DMS153 treated with DMSO at 0.1 percent for 48 hours (cell line): ENCODE data around the gene FTH1.

Experiments
- DNase-seq: peaks from one replicate; lab custom pipeline; 2025; ENCODE audit not compliant: unreplicated experiment; lab: John Stamatoyannopoulos, UW

FTH1 gene

DNA sequence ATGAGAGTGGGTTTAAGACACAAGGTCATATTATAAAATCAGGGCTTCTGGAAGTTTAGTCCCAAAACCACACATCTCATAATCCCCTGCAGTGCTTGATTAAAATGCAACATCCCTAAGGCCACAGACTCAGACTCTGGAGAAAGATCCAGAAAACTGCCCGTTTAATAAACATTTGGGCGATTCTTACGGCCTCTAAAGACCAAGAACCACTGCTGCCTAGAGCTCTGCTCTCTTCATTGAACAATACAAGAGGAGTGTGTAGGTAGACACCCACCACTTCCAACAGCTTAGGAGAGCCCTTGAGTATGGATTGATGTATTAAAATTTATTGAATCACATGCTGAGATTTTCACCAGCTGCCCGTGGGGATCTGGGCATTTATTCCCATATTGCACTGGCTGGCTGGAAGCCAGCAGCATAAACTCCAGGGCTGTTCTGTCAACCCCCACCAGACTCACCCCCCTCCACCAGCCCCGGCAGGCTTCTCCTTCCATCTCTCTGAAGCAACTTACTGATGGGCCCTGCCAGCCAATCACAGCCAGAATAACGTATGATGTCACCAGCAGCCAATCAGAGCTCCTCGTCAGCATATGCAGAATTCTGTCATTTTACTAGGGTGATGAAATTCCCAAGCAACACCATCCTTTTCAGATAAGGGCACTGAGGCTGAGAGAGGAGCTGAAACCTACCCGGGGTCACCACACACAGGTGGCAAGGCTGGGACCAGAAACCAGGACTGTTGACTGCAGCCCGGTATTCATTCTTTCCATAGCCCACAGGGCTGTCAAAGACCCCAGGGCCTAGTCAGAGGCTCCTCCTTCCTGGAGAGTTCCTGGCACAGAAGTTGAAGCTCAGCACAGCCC is 18.0 kb downstream of the FTH1 start:
- DNase-seq = peak; percentile 36

DNA sequence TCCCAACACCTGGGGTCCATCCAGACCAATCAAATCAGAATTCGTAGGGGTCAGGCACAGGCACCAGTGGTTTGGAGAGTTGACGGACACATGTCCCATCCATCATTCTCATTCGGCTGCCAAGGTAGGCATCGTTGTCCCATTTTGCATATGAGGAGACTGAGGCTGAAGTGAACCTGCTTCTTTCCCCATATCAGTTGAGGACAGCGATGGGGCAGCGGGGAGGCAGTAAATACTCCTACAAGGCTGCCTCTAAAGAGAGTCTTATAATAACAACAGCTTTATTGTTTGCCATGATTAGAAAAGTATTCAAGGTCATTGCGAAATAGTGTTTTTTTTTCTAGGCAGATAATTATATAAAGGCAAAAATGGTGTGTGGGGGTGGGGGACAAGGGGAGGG is 18.9 kb downstream of the FTH1 start:
- DNase-seq = no peak

DNA sequence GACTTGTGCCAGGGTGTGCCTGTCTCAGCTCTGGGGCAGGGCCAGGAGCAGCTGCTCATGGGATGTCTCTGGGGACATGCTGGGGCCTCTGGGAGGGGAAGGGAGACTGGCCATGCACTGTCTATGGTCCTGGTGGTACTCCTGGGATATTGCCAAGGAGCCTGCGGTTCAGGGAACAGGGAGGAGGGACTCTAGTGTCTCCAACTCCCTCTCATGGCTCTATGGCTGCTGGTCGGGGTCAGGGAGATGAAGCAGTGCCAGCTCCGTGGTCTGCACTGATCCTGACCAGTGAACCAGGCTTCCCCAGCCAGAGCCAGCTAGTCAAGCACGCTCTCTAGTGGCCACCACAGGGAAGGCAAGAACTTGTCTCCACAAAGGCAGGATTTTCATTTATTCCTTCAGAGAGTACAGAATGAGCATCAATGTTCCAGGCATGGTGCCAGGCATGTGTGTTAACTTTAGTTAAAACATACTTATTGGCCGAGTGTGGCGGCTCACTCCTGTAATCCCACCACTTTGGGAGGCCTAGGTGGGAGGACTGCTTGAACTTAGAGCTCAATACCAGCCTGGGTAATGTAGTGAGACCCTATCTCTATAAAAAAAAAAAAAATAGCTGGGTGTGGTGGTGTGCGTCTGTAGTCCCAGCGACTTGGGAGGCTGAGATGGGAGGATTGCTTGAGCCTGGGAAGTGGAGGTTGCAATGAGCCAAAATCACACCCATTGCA is 19.8 kb downstream of the FTH1 start:
- DNase-seq = peak; percentile 76

DNA sequence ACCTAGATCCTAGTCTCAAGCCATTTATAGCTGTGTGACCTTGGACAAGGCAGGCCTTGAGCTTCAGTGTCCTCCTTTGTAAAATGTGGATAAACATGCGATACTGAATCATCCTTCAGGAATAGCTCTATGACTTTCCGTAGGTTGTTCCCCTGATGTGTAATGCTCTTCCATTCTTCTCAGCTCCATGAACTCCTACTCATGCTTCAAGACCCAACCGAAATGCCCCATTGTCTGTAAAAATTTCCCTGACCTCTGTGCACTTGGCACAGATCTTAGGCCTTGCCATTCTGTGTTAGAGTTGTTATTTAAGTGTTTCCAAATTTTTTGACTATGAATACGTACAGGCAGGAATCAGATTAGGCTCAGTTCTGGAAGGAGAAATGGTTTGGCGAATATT is 20.5 kb downstream of the FTH1 start:
- no peak for DNase-seq

DNA sequence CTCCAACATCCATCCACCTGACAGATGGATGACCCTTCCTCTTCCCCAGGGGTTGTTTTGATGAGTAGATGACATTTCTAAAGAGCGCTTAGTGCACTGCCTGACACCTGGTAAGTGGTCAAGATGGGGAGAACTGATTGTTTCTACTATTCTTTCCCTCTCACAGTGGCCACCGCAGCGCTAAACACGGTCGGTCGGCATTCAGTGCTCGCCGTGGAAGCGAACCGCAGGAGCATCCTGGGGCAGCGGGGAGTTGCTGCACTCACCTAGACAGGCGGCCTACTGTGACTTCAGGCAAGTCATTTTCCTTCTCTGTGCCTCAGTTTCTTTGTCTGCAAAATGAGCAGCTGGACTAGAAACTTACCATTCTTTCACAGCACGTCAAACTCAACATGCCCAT is 22.2 kb downstream of the FTH1 start:
- no peak for DNase-seq

DNA sequence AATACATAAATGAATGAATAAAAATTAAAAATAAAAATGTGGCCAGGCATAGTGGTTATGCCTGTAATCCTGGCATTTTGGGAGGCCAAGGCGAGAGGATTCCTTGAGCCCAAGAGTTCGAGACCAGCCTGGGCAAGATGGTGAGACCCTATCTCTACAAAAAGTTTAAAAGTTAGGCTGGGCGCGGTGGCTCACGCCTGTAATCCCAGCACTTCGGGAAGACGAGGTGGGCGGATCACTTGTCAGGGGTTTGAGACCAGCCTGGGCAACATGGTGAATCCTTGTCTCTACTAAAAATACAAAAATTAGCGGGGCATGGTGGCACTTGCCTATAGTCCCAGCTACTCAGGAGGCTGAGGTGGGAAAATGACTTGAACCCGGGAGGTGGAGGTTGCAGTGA is 27.0 kb downstream of the FTH1 start:
- no peak for DNase-seq

DNA sequence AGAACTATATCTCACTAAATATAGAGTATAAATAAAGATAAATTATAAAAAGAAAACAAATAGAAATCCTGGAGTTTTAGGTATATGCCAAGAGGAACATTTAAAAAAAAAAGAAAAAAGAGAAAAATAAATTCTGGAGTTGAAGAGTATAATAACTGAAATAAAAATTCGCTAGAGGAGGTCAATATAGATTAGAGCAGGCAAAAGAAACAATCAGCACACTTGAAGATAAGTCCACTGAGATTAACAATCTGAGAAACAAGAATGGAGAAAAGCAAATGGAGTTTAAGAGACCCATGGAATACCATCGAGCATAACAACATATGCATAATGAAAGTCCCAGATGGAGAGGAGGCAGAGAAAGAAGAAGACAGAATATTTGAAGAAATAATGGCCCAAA is 31.6 kb downstream of the FTH1 start:
- no peak for DNase-seq

DNA sequence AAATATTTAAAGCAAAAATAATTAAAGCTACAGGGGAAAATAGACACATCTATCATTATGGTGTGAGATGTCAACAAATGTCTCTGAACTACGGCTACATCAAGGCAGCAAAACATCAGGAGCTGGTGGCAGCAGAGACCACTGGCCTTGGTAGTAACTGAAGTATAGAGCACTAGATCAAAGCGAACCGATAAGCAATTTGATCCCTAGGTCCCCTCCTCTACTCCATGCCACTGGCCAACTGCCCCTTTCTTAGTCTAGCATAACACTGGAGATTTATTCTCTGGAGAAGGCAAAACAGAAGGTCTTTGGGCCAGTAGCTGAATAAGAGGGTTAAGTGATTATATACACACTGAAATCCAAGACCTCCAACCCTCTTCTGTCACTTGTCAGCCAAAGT is 36.5 kb downstream of the FTH1 start:
- no peak for DNase-seq

DNA sequence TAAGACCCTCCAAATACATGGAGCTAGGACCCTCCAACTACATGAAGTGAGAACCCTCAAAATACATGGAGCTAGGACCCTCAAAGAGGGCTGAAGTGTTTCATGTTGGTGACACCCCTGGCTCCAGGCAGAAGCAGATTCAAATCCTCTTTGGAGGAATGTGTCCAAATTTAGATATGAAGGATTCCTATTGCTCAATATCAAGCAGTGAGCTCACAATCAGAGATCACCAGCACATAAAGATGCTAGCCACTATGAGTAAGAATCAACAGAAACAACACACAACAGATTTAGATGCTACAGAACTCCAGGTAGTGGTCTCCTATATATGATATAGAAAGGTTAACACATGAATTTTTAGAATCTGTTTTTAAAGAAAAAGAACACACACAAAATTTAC is 38.8 kb downstream of the FTH1 start:
- no peak for DNase-seq

DNA sequence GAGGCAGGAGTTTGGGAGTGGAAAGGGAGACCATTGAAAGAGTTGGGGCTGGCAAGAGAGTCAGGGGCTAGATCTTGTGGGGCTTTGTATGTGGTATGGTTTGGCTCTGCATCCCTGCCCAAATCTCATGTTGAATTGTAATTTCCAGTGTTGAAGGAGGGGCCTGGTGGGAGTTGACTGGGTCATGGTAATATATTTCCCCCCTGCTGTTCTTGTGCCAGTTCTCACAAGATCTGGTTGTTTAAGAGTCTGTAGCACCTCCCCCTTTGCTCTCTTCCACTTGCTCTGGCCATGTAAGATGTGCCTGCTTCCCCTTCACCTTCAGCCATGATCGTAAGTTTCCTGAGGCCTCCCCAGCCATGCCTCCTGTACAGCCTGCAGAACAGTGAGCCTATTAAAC is 39.9 kb downstream of the FTH1 start:
- no peak for DNase-seq

DNA sequence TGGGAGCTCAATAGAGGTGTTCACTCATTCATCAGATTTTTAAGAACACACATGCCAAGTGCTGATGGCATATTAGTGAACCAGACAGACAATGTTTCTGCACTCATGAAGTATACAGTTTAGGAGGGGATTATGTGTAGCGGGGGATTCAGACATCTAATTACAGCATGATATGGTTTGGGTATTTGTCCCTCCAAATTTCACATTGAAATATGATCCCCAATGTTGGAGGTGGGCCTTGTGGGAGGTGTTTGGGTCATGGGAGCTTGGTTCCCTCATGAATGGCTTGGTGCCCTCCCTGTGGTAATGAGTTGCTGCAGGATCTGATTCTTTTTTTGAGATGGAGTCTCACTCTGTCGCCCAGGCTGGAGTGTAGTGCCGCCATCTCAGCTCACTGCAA is 41.2 kb downstream of the FTH1 start:
- DNase-seq = no peak

DNA sequence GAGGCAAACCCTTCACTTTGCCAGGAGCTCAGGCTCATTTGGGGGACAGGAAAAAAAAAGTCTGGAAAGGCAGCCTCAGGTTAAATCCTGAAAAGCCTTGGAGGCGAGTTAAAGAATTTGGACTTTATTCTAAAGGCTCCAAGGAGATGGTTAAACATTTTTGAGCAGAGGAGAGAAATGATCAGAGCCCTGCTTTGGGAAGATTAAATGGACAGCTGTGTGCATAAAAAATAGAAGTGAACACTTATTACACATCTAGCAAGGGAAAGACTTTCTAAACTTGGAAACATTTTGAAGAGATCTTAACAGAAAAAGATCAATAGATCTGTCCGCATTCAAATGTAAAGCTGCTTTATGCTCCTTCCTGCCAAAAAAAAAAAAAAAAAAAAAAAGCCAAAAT is 41.7 kb downstream of the FTH1 start:
- DNase-seq = no peak

DNA sequence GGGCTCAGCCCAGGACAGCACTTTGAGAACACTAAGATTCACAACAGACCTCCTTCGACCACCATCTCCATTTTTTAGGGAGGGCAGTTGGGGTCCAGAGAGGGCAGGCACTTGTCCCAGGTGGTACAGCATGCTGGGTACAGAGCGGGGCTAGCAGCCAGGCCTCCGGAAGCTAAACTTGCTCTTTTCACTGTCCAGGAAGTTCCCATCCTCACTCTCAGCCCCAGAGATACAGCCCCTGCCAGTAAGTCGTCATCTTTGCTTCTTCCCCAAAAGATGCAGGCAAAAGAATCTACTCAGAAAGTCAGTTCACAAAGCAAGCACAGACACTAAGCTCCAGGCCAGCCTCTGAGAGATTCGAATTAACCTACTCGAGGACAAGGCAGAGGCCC is 43.4 kb downstream of the FTH1 start:
- no peak for DNase-seq

DNA sequence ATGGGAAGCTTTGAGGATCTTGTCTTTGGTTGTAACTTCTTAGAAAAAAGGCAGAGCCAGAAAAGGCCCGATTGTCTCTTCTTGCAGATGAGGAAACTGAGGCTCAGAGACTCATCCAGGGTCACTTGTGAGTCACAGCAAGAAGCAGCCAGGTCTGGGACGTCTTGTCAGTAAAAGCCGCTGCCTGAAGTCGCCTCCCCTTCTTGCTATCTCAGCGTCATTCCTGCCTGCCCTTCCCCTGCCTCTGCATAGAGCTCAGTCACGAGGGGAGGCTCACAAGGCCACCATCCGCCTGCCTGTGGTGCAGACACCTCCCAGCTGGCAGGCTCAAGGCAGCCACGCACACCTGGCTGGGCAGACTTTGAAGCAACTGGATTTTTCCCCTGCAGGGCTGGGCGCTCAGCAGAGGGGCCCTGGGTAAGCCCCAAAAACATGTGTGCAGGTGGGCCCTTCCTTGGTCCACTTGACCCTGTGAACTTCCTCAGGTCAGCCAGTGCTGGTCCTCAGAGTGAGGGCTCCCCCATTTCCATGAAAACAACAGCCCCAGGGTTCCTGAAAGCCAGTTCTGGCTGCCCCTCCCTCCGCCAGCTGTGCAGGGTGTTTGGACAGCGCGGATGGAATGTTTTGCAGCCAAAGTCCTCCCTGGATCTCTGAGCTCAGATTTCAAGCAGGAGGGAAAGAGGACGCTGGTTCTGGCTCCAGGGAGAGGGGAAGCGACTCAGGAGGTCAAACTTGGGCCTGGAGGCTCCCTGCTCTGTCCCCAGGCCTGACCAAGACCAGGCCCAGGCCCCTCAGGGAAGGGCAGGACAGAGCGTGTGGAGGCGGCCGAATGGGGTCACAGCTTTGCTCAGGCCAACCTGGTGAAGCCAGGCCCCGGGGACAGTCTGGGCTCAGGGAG is 44.0 kb downstream of the FTH1 start:
- no peak for DNase-seq

DNA sequence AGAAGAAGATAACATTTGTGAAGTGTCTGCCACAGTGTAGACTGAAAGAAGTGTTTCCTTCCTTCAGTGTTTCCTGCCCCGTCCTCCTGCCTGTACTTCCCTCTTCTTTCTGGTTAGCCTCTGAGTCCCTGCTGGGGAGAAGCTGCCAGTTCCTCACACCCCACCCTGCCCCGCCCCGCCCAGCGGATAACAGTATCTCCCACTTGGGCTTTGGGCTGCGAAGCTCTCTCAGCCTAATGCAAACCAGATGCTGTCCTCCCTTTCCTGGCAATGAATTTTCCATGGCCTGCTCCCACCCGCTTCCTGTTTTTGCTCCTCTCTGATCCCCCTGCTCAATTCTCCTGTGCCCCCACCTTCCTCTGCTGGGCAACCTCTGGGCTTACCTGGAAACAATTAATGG is 44.9 kb downstream of the FTH1 start:
- no peak for DNase-seq

DNA sequence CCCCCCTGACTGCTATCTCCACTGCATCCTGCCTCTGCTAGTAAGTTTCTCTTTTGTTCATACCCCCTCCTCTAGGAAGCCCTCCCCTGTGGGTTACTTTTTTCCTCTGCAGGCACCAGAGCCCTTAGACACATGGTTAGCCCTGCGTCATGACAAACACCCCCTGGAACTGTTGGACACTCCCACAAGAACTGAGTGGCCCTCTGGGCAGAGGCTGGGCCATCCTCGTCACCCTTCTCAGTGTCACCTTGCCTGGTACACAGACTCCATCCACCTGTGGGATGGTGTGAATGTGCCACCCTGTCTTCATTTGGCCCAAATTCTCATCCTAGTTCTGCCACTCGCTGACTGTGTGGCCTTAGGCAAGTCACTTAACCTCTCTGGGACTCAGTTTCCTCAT is 46.0 kb downstream of the FTH1 start:
- no peak for DNase-seq

DNA sequence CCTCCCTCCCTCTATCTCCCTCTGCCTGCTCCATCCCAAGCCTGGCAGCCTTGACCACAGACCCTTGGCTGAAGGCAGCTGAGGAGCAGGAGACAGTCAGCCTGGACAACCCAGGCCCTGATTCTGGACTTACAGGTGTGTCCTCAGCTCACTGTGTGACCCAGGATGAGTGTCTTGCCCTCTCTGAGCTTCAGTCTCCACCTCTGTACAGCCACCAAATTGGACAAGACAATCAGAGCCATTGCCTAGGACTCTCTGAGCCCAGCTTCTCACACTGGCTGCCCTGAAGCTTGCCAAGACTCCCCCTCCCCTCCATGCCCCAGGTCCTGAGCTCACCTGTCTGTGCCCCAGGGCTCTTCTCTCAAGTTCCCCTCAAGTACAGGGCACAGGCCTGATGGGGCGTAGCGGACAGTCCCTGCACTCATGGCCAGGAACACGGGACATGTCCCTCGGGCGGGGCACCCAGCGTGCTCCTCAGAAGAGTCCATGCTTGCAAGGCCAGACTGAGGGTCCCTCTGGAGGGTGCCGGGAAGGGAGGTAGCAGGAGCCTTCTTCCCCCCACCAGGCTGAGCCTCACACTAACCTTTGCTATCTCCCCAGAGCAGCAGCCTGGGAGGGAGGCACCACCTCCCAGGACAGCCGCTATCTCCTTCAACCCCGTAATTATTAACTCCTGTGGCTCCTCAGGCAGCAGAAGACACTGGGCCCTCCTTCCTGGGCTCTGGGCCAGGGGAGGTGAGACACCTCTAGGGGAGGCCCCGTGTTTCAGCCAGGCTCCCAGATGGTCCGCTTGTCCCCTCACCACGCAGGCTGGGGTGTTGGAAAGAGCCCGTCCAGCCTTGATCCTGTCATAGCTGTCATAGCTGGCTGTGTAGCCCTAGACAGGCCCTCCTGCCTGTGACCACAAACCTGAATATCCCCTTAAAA is 47.5 kb downstream of the FTH1 start:
- no peak for DNase-seq

DNA sequence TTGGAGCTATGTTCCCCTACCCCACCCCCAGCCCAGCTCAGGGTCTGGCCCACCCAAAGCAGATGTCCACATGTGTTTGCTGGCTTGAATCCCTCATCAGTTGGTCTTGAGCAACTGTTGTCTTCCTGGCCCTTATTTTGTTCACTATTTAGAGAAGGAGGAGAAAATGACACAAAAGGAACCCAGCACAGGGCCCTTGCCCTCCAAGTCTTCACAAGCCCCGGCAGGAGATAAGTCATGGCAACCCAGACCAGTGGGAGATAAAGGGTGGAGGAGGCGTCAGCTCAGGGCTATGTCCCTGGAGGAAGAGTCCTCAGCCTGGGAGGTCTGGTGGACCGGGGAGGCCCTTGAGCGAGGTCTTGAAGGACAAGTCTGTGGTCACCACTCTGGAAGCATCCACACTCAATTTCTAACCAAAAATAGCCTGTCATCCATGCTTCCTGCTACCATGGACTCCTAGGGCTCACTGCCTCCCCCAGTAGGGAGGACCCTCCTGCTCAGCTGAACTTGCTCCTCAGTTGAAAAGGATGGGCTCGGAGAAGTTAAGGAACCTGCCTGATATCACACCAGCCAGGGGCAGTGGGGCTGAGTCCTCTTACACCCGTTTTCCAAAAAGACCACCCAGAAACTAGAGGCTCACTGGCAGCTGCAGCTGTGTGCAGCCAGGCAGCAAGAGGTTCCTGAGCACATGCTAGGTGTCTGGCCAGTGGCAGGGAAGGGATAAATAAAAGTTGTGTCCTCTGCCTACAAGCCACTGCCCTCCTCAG is 48.3 kb downstream of the FTH1 start:
- no peak for DNase-seq

DNA sequence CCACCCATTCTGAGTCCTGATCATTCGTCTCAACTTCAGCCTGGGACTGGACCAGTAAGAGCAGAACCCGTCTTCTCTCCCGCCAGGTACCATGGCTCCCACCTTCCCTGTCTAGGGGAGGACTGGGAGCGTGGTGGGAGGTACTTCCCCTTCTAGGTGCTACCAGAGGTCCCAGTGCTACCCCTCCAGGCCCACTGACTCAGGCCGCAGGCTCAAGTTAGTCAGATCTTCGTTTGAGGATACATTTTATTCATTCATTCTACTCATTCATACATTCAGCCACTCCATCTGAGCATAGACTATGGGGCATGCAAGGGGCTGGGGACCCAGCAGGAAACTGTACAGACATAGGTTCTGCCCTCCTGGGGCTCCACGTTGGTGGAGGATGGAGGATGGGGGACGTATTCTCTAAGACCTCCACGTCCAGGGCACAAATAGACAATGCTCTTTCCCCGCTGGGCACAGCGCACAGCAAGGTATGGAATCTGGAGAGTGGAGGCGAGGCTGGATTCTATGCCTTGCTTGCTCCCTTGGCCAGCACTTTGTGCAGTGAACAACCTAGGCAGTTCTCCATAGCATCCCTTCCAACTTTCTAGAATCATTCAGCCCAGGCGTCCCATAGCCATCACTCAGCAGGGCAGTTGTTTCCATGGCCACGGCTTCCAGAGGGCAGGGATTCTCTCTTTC is 49.0 kb downstream of the FTH1 start:
- DNase-seq = no peak
